Vagina (tissue), 2 donors: ENCODE results near the gene CDH13.

Experiments
- POLR2A ChIP-seq, 2 donors: fragments of 450-650 bp; IDR thresholded peaks; one replicate each; pipeline ENCODE4 v1.6.1; 2017; ENCODE audit warnings: antibody characterized with exemption in 2 of 2, mild to moderate bottlenecking in 2 of 2, moderate library complexity in 2 of 2
- TF ChIP-seq, protein P1 (sequence below), 3 experiments: fragments of 450-650 bp in 2 of 3; fragments of 200-600 bp in 1 of 3; sonication (generic) in 1 of 3; IDR thresholded peaks; one replicate each; pipeline ENCODE4 v1.5.1; 2017 to 2019; ENCODE audit warnings: antibody characterized with exemption in 3 of 3, mild to moderate bottlenecking in 2 of 3, moderate library complexity in 2 of 3

DNA sequence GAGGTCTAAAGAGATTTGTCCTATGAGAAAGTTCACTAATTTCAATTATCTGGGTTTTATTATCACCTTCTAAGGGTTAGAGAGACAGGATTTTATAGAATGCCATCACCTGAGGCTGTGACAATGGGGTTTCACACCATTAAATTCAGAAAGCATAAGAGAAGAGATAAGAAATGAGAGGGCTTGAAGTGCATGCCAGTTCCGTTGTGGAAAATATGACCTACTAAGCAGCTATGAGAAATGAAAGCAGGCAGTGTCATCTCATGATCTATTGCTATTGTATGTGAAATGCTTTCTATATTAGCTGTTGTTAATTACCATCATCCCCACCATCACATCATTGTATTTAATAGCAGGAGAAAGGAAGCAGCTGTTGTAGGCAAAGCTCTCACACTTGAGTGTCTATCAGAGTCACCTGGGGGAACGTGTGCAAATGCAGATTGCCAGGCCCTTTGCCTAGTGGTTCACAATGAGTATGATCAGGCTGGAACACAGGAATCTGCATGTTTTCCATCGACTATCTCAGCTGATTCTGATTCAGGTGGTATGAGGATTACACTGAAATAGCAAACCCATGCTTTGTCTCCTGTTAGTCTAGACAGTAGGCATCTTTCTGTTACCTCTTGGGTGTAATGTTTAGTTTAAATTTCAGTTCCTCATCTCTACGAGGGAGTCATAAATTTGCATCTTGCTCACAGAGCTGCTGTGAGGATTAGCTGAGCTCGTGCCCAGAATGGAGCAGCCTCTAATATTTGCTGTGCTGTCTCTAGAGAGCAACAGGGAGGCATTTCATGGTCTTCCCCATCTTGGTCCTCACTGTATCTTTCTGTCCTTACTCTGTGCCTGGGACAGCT is 256.4 kb downstream of the CDH13 start:
- TF ChIP-seq POLR2A (IDR thresholded peaks at IDR 0.05): no peak
- TF ChIP-seq, protein P1, sequence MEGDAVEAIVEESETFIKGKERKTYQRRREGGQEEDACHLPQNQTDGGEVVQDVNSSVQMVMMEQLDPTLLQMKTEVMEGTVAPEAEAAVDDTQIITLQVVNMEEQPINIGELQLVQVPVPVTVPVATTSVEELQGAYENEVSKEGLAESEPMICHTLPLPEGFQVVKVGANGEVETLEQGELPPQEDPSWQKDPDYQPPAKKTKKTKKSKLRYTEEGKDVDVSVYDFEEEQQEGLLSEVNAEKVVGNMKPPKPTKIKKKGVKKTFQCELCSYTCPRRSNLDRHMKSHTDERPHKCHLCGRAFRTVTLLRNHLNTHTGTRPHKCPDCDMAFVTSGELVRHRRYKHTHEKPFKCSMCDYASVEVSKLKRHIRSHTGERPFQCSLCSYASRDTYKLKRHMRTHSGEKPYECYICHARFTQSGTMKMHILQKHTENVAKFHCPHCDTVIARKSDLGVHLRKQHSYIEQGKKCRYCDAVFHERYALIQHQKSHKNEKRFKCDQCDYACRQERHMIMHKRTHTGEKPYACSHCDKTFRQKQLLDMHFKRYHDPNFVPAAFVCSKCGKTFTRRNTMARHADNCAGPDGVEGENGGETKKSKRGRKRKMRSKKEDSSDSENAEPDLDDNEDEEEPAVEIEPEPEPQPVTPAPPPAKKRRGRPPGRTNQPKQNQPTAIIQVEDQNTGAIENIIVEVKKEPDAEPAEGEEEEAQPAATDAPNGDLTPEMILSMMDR (IDR thresholded peaks at IDR 0.05): no peak
